HuH-7.5 (cell line): Measurements from ENCODE around the gene ZC3H8.

Source experiments
- DNase-seq: peaks from one replicate; pipeline ENCODE4 v3.0.0; 2011; ENCODE audit warnings: low spot score

Gene ZC3H8

GRCh38 chr2:112195167-112195766 is 59.6 kb downstream of the ZC3H8 start:
- no peak for DNase-seq

- DNase-seq: no peak
Observed at GRCh38 chr2:112194482-112194881, 60.4 kb downstream of the ZC3H8 start.

- DNase-seq: no peak
Observed at GRCh38 chr2:112194028-112194427, 60.8 kb downstream of the ZC3H8 start.

- DNase-seq: no peak
Observed at GRCh38 chr2:112189001-112189556, 65.8 kb downstream of the ZC3H8 start.

GRCh38 chr2:112187805-112188596 is 66.8 kb downstream of the ZC3H8 start:
- no peak for DNase-seq

- no peak for DNase-seq
Observed at GRCh38 chr2:112187046-112187715, 67.7 kb downstream of the ZC3H8 start.

GRCh38 chr2:112185131-112185530 is 69.7 kb downstream of the ZC3H8 start:
- DNase-seq: no peak

GRCh38 chr2:112184121-112184520 is 70.7 kb downstream of the ZC3H8 start:
- DNase-seq: no peak

- DNase-seq: no peak
Observed at GRCh38 chr2:112183327-112184025, 71.4 kb downstream of the ZC3H8 start.

GRCh38 chr2:112182581-112183034 is 72.2 kb downstream of the ZC3H8 start:
- no peak for DNase-seq

- no peak for DNase-seq
Observed at GRCh38 chr2:112181571-112182290, 73.1 kb downstream of the ZC3H8 start.

- no peak for DNase-seq
Observed at GRCh38 chr2:112175958-112176573, 78.8 kb downstream of the ZC3H8 start.

GRCh38 chr2:112175333-112175732 is 79.5 kb downstream of the ZC3H8 start:
- no peak for DNase-seq

GRCh38 chr2:112174383-112174782 is 80.5 kb downstream of the ZC3H8 start:
- no peak for DNase-seq

- no peak for DNase-seq
Observed at GRCh38 chr2:112173646-112174319, 81.1 kb downstream of the ZC3H8 start.

- DNase-seq: no peak
Observed at GRCh38 chr2:112170495-112170894, 84.3 kb downstream of the ZC3H8 start.

GRCh38 chr2:112168422-112169124 is 86.3 kb downstream of the ZC3H8 start:
- no peak for DNase-seq

GRCh38 chr2:112166806-112167499 is 87.9 kb downstream of the ZC3H8 start:
- DNase-seq: no peak

- no peak for DNase-seq
Observed at GRCh38 chr2:112165296-112165695, 89.5 kb downstream of the ZC3H8 start.
